ENCODE data around the gene GAL3ST2.
"Not testable (repeated sequence)": the region's sequence is repeated elsewhere in the genome, so short reads cannot be mapped to it uniquely, and the experiment has no call there.

GAL3ST2 gene

DNA sequence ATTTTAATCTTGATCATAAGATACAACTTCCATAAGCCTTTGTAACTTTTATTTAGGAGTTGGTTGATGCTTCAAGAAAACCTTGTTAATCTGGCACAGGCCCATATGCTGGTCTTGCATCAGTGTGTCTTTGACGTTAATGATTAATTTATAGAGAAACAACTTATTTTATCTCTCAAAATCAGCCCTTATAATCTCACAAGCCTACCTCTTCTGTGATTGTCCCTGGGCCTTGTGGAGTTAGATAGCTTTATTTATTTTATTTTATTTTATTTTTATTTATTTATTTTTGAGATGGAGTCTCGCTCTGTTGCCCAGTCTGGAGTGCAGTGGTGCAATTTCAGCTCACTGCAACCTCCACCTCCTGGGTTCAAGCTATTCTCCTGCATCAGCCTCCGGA is 5.4 kb downstream of the GAL3ST2 start:
- not testable (repeated sequence) for H3K27ac ChIP-seq; DNase-seq (ENCODE audit: low read depth, low spot score)

DNA sequence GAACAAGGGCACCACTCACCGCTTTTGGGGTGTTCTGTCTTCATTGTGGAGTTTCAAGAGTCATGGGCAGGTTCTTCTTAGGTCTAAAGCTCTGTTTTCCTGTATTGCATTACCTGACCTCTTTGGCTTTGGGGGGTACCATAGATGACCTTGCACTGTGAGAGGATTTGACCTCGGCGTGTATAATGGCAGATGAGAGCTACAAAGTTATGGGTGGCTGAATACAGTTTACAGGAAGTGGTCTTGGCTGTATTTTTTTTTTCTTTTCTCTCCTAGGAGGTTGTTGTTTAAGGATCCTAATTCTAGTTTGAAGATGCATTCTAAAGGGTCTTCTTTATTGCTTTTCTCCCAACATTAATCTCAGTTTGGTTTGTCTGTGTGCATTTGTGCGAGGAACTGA is 11.5 kb downstream of the GAL3ST2 start:
- no peak overlapping the region for H3K27ac ChIP-seq
- DNase-seq (ENCODE audit: low read depth, low spot score), result no peak

GRCh38 chr2:241788572-241788971 is 11.9 kb downstream of the GAL3ST2 start:
- no peak for DNase-seq (ENCODE audit: low read depth, low spot score)
- no peak overlapping the region for H3K27ac ChIP-seq

GRCh38 chr2:241791385-241791784 is 14.8 kb downstream of the GAL3ST2 start:
- DNase-seq (ENCODE audit: low read depth, low spot score), result not testable (repeated sequence)

GRCh38 chr2:241793385-241793784 is 16.8 kb downstream of the GAL3ST2 start:
- DNase-seq (ENCODE audit: low read depth, low spot score), result no peak
- H3K27ac ChIP-seq, result no peak overlapping the region

More at GRCh38 chr2:241791385-241791784, 14.8 kb downstream of the GAL3ST2 start:
- H3K27ac ChIP-seq, result not testable (repeated sequence)

DNA sequence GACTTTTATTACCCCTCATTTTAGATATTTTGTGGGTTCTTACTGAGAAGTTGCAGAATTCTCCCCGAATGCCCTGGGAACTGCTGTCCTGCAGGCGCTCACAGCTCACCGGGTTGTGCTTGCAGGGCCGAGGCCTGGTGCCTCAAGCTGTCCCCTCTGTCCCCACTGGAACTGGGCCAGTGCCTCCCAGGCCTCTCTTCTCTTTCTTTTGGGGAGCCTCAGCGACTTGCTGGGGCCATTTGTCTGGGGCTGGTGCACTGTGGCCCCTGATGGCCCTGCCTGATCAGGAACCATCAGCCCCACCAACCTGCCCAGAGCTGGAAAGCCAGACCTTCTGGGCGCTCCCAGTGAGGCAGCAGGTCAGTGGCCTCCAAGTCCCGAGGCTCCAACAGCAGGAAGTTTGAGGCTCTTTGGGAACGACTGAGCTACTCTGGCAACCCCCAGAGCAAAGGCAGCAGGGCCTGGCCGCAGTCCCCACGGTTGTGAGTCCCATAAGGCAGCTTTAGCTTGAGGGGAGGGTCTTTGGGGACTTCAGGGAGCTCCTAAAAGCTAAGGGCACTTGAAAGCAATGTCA is 17.7 kb downstream of the GAL3ST2 start:
- DNase-seq (ENCODE audit: low read depth, low spot score), result no peak
- no peak overlapping the region for H3K27ac ChIP-seq

- DNase-seq (ENCODE audit: low read depth, low spot score), result no peak
- no peak overlapping the region for H3K27ac ChIP-seq
Measured at GRCh38 chr2:241795021-241795999, 18.7 kb downstream of the GAL3ST2 start.

DNA sequence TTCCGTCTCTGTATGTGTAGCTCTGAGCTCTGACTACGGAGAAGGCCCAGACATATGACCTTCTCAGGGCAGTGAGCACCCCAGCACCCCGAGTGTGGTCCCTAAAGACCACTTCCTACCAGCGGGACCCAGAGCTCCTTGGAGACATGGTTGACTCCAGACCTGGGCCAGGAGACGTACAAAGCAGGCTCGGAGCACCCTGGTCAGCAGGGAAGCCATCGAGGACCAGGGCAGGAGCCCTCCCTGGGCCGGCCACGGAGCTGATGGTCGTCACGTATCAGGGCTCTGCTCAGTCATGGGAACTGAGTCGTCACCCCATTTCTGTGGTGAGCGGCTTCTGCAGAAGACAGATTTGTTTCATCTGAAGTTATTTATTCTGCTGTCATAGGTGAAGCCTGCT is 19.6 kb downstream of the GAL3ST2 start:
- no peak for DNase-seq (ENCODE audit: low read depth, low spot score)
- H3K27ac ChIP-seq, result no peak overlapping the region

DNA sequence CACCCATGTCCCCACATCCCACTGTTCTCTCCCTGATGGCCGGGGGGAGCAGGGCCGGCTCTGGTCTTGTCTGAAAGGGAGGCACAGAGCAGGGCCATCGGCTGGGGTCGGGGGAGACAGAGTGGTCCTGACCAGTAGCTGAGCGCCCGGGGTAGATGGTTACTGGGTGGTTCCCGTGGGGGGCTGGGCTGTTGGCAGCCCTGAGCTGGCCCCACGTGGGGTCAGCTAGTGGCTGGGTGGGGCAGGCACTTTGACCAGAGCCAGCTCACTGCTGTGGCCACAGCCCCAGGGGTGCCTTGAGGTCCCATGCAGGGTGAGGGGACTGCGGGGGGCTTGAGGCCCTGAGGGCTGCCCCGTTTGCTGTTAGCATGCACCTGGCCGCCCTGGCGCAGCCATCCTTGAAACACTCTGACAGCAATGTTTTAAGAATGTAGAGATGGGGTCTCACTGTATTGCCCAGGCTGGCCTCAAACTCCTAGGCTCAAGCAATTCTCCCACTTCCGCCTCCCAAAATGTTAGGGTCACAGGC is 20.1 kb downstream of the GAL3ST2 start:
- DNase-seq (ENCODE audit: low read depth, low spot score), result no peak
- no peak overlapping the region for H3K27ac ChIP-seq

DNA sequence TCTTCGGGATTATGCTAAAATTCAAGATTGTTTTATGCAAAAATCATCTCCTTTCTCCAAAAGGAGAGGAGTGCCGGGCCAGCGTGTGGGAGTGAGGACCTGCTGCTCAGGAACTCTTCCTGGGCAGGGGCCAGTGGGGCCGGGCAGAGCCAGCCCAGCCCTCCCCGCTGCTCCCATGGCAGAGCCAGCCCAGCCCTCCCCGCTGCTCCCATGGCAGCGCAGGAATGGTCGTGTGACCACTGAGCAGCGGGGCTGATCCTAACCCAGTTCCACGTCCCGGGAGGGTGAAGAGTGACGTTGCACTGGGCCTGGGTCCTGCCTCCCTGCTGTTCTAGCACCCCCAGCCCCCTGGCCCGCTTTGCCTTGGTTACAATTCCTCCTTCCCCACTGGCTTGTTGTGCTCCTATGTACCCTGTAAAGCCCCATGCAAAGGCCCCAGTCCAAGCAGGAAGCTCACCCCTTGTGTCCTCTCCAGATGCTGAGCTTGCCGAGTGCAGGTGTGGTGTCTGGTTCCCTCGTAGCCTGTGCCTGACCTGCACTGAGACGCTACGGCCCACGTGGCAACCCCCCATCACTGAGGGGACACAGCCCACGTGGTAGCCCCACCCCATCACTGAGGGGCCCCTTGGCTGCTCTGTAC is 20.9 kb downstream of the GAL3ST2 start:
- no peak overlapping the region for H3K27ac ChIP-seq
- no peak for DNase-seq (ENCODE audit: low read depth, low spot score)

- no peak for DNase-seq (ENCODE audit: low read depth, low spot score)
- H3K27ac ChIP-seq, result no peak overlapping the region
Measured at GRCh38 chr2:241798081-241798630, 21.5 kb downstream of the GAL3ST2 start.

DNA sequence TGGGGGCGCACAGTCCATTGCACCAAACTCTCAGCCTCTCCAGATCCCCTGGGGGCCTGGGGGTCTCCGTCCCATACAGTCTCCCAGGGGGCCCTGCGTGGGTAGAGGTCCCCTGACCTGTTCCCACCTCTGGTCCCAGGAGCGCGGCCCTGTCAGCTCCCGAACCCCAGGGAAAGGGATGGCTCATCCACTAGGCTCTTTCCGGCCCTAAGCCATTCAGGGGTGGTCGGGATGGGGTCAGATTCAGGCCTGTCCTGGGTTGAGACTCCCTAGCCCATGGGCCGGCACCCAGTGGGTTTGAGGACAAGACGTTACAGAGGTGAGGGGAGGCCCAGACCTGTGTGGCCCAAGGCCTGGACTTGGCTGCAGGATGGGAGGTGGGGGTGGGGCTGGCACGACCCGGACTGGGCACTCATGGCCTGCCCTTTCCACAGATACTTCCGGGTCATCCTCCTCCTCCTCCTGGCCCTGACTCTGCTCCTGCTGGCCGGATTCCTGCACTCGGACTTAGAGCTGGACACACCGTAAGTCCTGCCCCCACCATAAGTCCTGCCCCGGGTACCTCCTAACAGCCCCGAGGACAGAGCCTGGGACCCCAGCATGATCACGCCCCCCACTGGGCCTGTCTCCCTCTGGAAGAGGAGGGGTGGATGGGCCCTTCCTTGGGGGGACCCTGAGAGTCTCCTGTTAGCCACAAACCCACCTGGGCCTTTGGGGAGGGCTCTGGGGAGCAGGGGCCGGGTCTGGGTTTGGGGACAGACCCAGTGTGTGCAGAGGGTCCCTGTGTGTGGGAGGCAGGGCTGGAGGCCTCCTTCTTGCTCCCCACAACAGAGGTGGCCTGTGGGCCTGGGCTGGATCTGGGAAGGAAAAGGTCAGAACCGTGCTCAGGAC is 22.3 kb downstream of the GAL3ST2 start:
- no peak for DNase-seq (ENCODE audit: low read depth, low spot score)
- H3K27ac ChIP-seq, result no peak overlapping the region

DNA sequence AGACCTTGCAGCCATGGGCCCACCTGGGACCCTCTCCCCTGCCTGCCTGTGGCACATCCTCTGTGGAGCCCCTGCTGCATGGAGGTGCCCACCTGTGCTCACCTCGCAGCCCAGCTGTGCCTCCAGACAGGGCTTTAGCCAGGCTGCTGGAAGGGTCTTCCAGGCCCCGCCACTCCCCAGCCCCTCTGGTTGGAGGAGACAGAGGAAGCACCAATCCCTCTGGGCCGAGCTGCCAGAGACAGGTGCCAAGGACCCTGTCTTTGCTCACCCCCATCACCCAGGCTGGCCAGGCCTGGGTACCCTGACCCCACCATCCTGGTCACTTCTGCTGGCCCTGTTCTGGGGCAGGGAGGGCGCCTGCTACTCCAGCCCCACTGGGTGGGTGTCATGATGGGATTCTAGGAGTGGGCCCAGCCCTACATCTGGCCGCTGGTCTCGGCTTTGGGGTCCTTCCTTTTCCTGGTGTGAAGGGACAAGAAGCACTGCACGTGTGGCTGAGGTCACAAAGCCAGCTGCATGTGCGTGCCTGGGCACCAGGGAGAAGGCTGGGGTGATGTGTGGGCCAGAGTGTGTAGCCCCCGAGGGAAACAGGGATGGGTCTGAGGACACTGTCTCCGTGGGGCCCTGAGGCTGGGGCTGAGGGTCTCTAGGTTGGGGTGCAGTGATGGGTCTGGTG is 23.0 kb downstream of the GAL3ST2 start:
- no peak for DNase-seq (ENCODE audit: low read depth, low spot score)
- no peak overlapping the region for H3K27ac ChIP-seq

DNA sequence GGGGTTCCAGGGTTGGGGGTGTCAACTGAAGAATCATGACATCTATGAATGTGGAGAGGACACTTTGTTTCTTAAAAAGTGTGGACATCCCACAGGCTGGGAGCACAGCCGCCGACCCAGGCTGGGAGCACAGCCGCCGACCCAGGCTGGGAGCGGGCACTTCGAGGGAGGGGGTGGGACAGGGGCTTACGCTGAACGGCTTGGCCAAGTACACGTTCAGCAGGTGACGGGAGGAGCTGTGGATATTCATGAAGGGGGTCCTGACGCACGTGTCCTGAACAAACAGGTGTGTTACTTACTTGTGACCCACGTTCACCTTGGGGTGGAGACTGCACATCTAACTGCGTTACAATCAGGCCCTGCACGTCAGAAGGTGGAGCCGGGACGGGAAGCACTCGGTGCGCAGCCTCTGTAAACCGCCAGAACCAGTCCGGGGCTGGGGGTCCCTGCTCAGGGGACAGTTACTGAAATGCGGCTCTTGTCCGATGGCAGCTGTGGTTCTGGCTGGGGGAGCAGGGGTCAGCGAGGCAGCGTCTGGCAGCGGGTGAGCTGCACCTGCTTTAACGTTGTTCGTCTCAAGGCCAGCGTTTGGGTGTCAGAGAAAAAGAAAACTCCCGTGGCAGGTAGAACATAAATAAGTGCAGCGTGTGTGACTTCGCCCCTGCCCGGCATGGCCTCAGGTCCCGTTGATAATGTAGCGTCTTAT is 23.7 kb downstream of the GAL3ST2 start:
- not testable (repeated sequence) for H3K27ac ChIP-seq; DNase-seq (ENCODE audit: low read depth, low spot score)

GRCh38 chr2:241801611-241802420 is 25.2 kb downstream of the GAL3ST2 start:
- no peak overlapping the region for H3K27ac ChIP-seq
- DNase-seq (ENCODE audit: low read depth, low spot score), result no peak

DNA sequence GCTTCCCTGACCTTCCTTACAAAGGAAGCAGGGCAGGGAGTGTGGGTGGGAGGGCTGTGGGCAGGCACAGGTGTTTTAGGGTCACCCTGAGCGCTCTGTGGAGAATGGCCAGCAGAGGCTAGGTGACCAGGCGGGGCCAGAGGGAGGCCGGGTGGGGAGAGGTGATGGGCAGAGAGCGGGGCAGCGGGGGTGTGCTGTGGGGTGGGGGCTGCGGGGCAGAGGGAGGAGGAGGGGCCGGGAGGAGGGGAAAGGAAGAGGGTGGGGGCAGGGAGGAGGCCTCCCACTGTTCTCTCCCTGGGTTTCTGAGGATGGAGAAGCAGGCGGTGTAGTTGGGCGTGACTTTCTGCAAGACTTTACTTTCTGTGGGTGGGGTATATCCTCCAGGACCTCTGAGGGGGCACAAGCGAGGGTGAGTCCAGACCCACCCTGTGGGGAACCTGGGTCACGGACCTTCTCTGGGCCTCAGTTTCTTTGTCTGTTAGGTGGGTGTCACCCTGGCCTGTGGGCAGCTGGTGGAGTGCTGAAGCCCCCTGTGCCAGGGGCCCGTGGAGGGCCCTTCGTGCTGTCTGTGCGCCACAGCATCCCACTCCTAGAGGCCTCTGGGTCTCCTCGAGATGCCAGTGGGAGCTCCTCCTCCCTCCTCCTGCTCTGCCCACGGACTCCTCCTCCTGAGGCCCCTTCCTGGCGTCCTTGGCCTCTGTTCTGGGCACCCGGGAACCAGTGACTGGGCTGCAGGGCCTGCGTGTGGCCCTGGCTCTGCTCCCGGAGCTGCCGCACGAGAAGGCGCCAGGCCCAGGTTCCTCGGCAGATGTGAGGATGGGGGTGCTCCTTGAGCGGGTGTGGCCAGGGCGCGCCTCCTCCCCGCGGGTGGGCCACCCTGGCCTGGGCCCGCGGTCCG is 26.0 kb downstream of the GAL3ST2 start:
- no peak overlapping the region for H3K27ac ChIP-seq
- no peak for DNase-seq (ENCODE audit: low read depth, low spot score)

All from epithelial cell of prostate (primary cell).